ENCODE data around the gene P2RY12. TPM values are rescaled to one million over a fixed set of nuclear protein-coding genes. Genes with fewer than 3 reads are reported as not detected.
A peak's percentile ranks its signal among the peaks of the same experiment; 100 is the strongest.

P2RY12 gene
- total RNA-seq, 4 donors from 2014 or later = 0.52 to 1.1 (median 0.56) TPM; not detected in 1

GRCh38 chr3:151330899-151331298 is 53.7 kb downstream of the P2RY12 start:
- Histone ChIP-seq H3K36me3 (no peaks in the 10 kb centered on the region), H3K9me3 (no peaks in the 10 kb centered on the region), H3K27me3 (no peaks in the 10 kb centered on the region), H3K27ac (no peak overlapping the region), H3K4me3 (no peak overlapping the region), H3K4me1 (no peaks in the 10 kb centered on the region)
- ATAC-seq (no peak), DNase-seq (no peak)
- no peak for TF ChIP-seq POLR2A (IDR thresholded peaks at IDR 0.05)
- TF ChIP-seq CTCF (IDR thresholded peaks at IDR 0.05 in 4 of 5, conservative IDR thresholded peaks at IDR 0.05 in 1 of 5) = no peak
- in situ Hi-C loops (cut with MboI; ENCODE audit: low sequenced_read_pairs in 4 of 4) (no loop called here), intact Hi-C loops (cut with DNase I; ENCODE audit: low total_unique reads) (no loop called here)

DNA sequence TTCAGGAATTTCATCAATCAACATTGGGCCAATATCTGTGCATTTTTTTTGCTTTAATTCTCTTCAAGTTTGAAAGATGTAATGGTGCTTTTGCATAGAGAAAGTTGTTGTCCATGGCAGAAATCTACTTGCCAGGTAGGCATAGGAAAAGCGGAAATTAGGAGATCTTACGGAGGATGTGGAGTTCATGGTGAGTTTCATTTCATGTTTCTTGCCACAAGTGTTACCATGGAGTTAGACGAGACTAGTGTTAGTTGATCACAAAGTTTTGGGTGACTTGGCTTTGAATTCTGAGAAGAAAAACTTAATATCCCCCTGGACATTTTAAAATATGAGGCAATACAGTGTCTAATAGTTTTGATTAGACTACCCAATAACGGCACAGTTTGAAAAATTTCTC is 54.2 kb downstream of the P2RY12 start:
- H3K9me3 ChIP-seq = no peaks in the 10 kb centered on the region
- H3K27ac ChIP-seq = no peak overlapping the region
- ATAC-seq (no peak), DNase-seq (no peak)
- in situ Hi-C loops (cut with MboI; ENCODE audit: low sequenced_read_pairs in 4 of 4) = no loop called here
- TF ChIP-seq CTCF (IDR thresholded peaks at IDR 0.05 in 4 of 5, conservative IDR thresholded peaks at IDR 0.05 in 1 of 5) = no peak
- H3K4me3 ChIP-seq = no peak overlapping the region
- H3K4me1 ChIP-seq = no peaks in the 10 kb centered on the region
- intact Hi-C loops (cut with DNase I; ENCODE audit: low total_unique reads) = no loop called here
- H3K27me3 ChIP-seq = no peaks in the 10 kb centered on the region
- no peaks in the 10 kb centered on the region for H3K36me3 ChIP-seq

GRCh38 chr3:151329363-151329762 is 55.2 kb downstream of the P2RY12 start, which contains the start of gene P2RY13:
Gene P2RY13 (minus strand): TSS chr3:151329549. CDS start chr3:151329528, 21 bp downstream.
- Histone ChIP-seq H3K27me3 (no peaks in the 10 kb centered on the region), H3K4me1 (no peaks in the 10 kb centered on the region)
- in situ Hi-C loops (cut with MboI; ENCODE audit: low sequenced_read_pairs in 4 of 4) = no loop called here

GRCh38 chr3:151328298-151328995 is 56.1 kb downstream of the P2RY12 start:
- Histone ChIP-seq H3K4me3 (peak overlapping the region in 1 of 4 donors; percentile 11), H3K4me1 (no peaks in the 10 kb centered on the region), H3K27me3 (no peaks in the 10 kb centered on the region), H3K27ac (no peak overlapping the region), H3K9me3 (no peaks in the 10 kb centered on the region), H3K36me3 (no peaks in the 10 kb centered on the region)
- no peak for DNase-seq
- TF ChIP-seq CTCF (IDR thresholded peaks at IDR 0.05 in 4 of 5, conservative IDR thresholded peaks at IDR 0.05 in 1 of 5) (no peak), POLR2A (IDR thresholded peaks at IDR 0.05) (no peak)
- peak in 1 of 2 donors; percentile 12 for ATAC-seq
- in situ Hi-C loops (cut with MboI; ENCODE audit: low sequenced_read_pairs in 4 of 4) (no loop called here), intact Hi-C loops (cut with DNase I; ENCODE audit: low total_unique reads) (loop anchor here (5.0 kb wide), 1 partner anchor 161 kb away; no protein-coding TSS in a partner anchor)

More at GRCh38 chr3:151329363-151329762, 55.2 kb downstream of the P2RY12 start, which contains the start of gene P2RY13:
- peak within 1 kb of the TSS in 1 of 4 donors; percentile 11 for H3K4me3 ChIP-seq
- H3K9me3 ChIP-seq = no peaks in the 10 kb centered on the region
- TF ChIP-seq CTCF (IDR thresholded peaks at IDR 0.05 in 4 of 5, conservative IDR thresholded peaks at IDR 0.05 in 1 of 5) (no peak), POLR2A (IDR thresholded peaks at IDR 0.05) (no peak)
- DNase-seq (no peak), ATAC-seq (no peak)
- intact Hi-C loops (cut with DNase I; ENCODE audit: low total_unique reads) = loop anchor here (5.0 kb wide), 1 partner anchor 162 kb away; no protein-coding TSS in a partner anchor
- no peak within 1 kb of the TSS for H3K27ac ChIP-seq
- no peaks in the 10 kb centered on the region for H3K36me3 ChIP-seq
